A673 (cell line): ENCODE measurements around the gene EPS15.

ENCODE experiments used
- CTCF ChIP-seq: fragments of 300-800, 200-600 bp; sonication (generic); conservative IDR thresholded peaks from 2 replicates; pipeline ENCODE4 v1.5.1; 2017; ENCODE audit warnings: low read depth, mild to moderate bottlenecking, antibody characterized with exemption, low read length, moderate library complexity, mixed read lengths
- EZH2 ChIP-seq: fragments of 200-600 bp; sonication (generic); IDR thresholded peaks from 2 replicates; pipeline ENCODE4 v1.6.1; 2017; ENCODE audit warnings: borderline replicate concordance, low read depth, mild to moderate bottlenecking, mixed read lengths, antibody characterized with exemption, low read length; ENCODE audit not compliant: poor library complexity, severe bottlenecking

GRCh38 chr1:51372561-51372960 lies 146.5 kb downstream of the EPS15 start:
- no peak for TF ChIP-seq CTCF
- TF ChIP-seq EZH2, result no peak
